NCI-H1092 (cell line): ENCODE results near the gene TTLL7.
A peak's percentile ranks its signal among the peaks of the same experiment; 100 is the strongest.

Experiments used
- DNase-seq: peaks from one replicate; lab custom pipeline; 2025; lab: John Stamatoyannopoulos, UW

TTLL7 gene

GRCh38 chr1:83864991-83865390, 133.9 kb downstream of the TTLL7 start:
- no peak for DNase-seq

- peak; percentile 11 for DNase-seq
Observed at GRCh38 chr1:83860490-83861221, 138.3 kb downstream of the TTLL7 start.

- DNase-seq = no peak
Observed at GRCh38 chr1:83857716-83858115, 141.2 kb downstream of the TTLL7 start.

GRCh38 chr1:83857103-83857502, 141.8 kb downstream of the TTLL7 start:
- DNase-seq = no peak

GRCh38 chr1:83856381-83856780, 142.6 kb downstream of the TTLL7 start:
- DNase-seq = no peak

GRCh38 chr1:83854456-83854855, 144.5 kb downstream of the TTLL7 start:
- no peak for DNase-seq

- DNase-seq = no peak
Observed at GRCh38 chr1:83850834-83851233, 148.1 kb downstream of the TTLL7 start.

GRCh38 chr1:83849191-83850061, 149.5 kb downstream of the TTLL7 start:
- no peak for DNase-seq

- DNase-seq = no peak
Observed at GRCh38 chr1:83846138-83846537, 152.8 kb downstream of the TTLL7 start.

GRCh38 chr1:83845437-83846071, 153.4 kb downstream of the TTLL7 start:
- DNase-seq = no peak

- no peak for DNase-seq
Observed at GRCh38 chr1:83844546-83844945, 154.4 kb downstream of the TTLL7 start.

GRCh38 chr1:83839566-83840173, 159.3 kb downstream of the TTLL7 start:
- DNase-seq = no peak

- DNase-seq = no peak
Observed at GRCh38 chr1:83838573-83838972, 160.4 kb downstream of the TTLL7 start.

- DNase-seq = no peak
Observed at GRCh38 chr1:83836543-83836942, 162.4 kb downstream of the TTLL7 start.

GRCh38 chr1:83834621-83835264, 164.2 kb downstream of the TTLL7 start:
- DNase-seq = no peak

GRCh38 chr1:83832194-83832593, 166.7 kb downstream of the TTLL7 start:
- DNase-seq = no peak

- DNase-seq = no peak
Observed at GRCh38 chr1:83829106-83829505, 169.8 kb downstream of the TTLL7 start.

- no peak for DNase-seq
Observed at GRCh38 chr1:83828456-83828855, 170.5 kb downstream of the TTLL7 start.

- DNase-seq = no peak
Observed at GRCh38 chr1:83827741-83828140, 171.2 kb downstream of the TTLL7 start.

GRCh38 chr1:83822208-83822607, 176.7 kb downstream of the TTLL7 start:
- no peak for DNase-seq

GRCh38 chr1:83819436-83819835, 179.5 kb downstream of the TTLL7 start:
- no peak for DNase-seq

- DNase-seq = no peak
Observed at GRCh38 chr1:83818916-83819315, 180.0 kb downstream of the TTLL7 start.
